K562 (cell line): ENCODE measurements around the gene PBX1. TPM values are rescaled to one million over a fixed set of nuclear protein-coding genes. Genes with fewer than 3 reads are reported as not detected.

Experiments used
- ATAC-seq: fragments of 200-7000 bp; cut with Tn5 transposase; 3 replicates; pipeline ENCODE4 v1.9.1; 2020; ENCODE audit warnings: moderate library complexity
- BruUV-seq: library from RNA; stranded (reverse); fragments of 400-500 nt; replicated peaks from 2 replicates; lab custom pipeline; 2021; lab: Mats Ljungman, UMichigan
- CTCF ChIA-PET: fragments of 300-600 bp; formaldehyde crosslinking; extraction: SDS; loops from one replicate; lab custom pipeline; 2021; ENCODE audit warnings: low intra/inter-chr PET ratio; lab: Yijun Ruan, JAX
- POLR2A ChIA-PET: fragments of 300-600, 350-650 bp; sonication (Branson Sonifier 250); formaldehyde crosslinking; extraction: SDS; loops from one replicate; lab custom pipeline; 2021; ENCODE audit warnings: antibody characterized with exemption, inconsistent platforms; lab: Yijun Ruan, JAX
- DNase-seq, 4 experiments: peaks; one replicate each; pipeline versions ENCODE4 v3.0.0 to v3.0.0-alpha.2; 2011 to 2018; ENCODE audit warnings: low spot score in 3 of 4, mixed read lengths in 3 of 4; ENCODE audit errors: extremely low read depth in 1 of 4
- FAIRE-seq: peaks from 2 replicates; lab custom pipeline; 2011; peaks lifted over from hg19 to GRCh38; lab: Jason Lieb, UNC
- H2AFZ ChIP-seq: 2 replicates; pipeline ENCODE4 v1.6.0; 2011; ENCODE audit warnings: low read depth, low read length, control low read depth, inconsistent platforms
- H3K27ac ChIP-seq: fragments of 200-600 bp; 3 replicates; pipeline ENCODE4 v1.8.0; 2011; ENCODE audit warnings: low read depth, mild to moderate bottlenecking, control low read depth, inconsistent platforms, low read length, moderate library complexity, mixed read lengths; ENCODE audit errors: extremely low read depth
- H3K27me3 ChIP-seq, 2 experiments: fragments of 300-600 bp in 1 of 2; 2 replicates in 1 of 2; 3 replicates in 1 of 2; pipeline versions ENCODE4 v1.6.0 to v1.8.0; 2011; ENCODE audit warnings: inconsistent platforms in 2 of 2, low read length in 2 of 2, mild to moderate bottlenecking in 1 of 2, mixed read lengths in 1 of 2, moderate library complexity in 1 of 2; ENCODE audit not compliant: control insufficient read depth in 2 of 2, insufficient read depth in 2 of 2
- H3K36me3 ChIP-seq: fragments of 300-600 bp; 3 replicates; pipeline ENCODE4 v1.8.0; 2011; ENCODE audit warnings: mild to moderate bottlenecking, low read length, inconsistent platforms; ENCODE audit not compliant: control insufficient read depth, insufficient read depth
- H3K4me1 ChIP-seq, 2 experiments: fragments of 200-600 bp in 1 of 2; replicated peaks in 1 of 2; 2 replicates in 1 of 2; 3 replicates in 1 of 2; pipeline versions ENCODE4 v1.5.1 to v1.8.0; 2011; ENCODE audit warnings: inconsistent platforms in 2 of 2, low read length in 2 of 2, mild to moderate bottlenecking in 1 of 2, mixed read lengths in 1 of 2, moderate library complexity in 1 of 2; ENCODE audit not compliant: control insufficient read depth in 2 of 2, insufficient read depth in 2 of 2
- H3K4me2 ChIP-seq: 2 replicates; pipeline ENCODE4 v1.6.1; 2011; ENCODE audit warnings: low read length, control low read depth, inconsistent platforms, mixed read lengths; ENCODE audit not compliant: insufficient read depth
- H3K4me3 ChIP-seq: fragments of 200-600 bp; sonication (generic), shearing (Covaris generic); 2 replicates; pipeline ENCODE4 v1.5.1; 2016; ENCODE audit warnings: control low read depth, inconsistent platforms
- H3K79me2 ChIP-seq: fragments of 200-600 bp; 3 replicates; pipeline ENCODE4 v1.8.0; 2011; ENCODE audit warnings: low read length, inconsistent platforms; ENCODE audit not compliant: control insufficient read depth, insufficient read depth
- H3K9ac ChIP-seq, 2 experiments: 2 replicates each; pipeline versions ENCODE4 v1.6.0 to v1.6.1; 2011; ENCODE audit warnings: low read depth in 2 of 2, low read length in 2 of 2, control low read depth in 1 of 2, inconsistent platforms in 1 of 2, mild to moderate bottlenecking in 1 of 2, mixed read lengths in 1 of 2; ENCODE audit not compliant: insufficient read depth in 1 of 2
- H3K9me1 ChIP-seq: one replicate; pipeline ENCODE4 v1.6.0; 2011; ENCODE audit warnings: inconsistent platforms, mild to moderate bottlenecking, low read length, moderate library complexity; ENCODE audit not compliant: control insufficient read depth, insufficient read depth
- H3K9me3 ChIP-seq: replicated peaks from 2 replicates; pipeline ENCODE4 v1.5.1; 2011; ENCODE audit warnings: low read depth, low read length, inconsistent platforms; ENCODE audit not compliant: control insufficient read depth, insufficient read depth
- H4K20me1 ChIP-seq: replicated peaks from 2 replicates; pipeline ENCODE4 v1.6.1; 2011; ENCODE audit warnings: low read length, inconsistent platforms, mixed read lengths; ENCODE audit not compliant: control insufficient read depth, insufficient read depth
- ATF4 ChIP-seq: fragments of 450-650 bp; formaldehyde crosslinking; IDR thresholded peaks from 2 replicates; pipeline ENCODE4 v1.4.0; 2022; ENCODE audit warnings: mild to moderate bottlenecking, moderate library complexity
- CBX5 ChIP-seq: IDR thresholded peaks from 2 replicates; pipeline ENCODE4 v1.6.1; 2014; ENCODE audit warnings: low read depth, borderline replicate concordance
- ETV1 ChIP-seq: fragments of 450-650 bp; conservative IDR thresholded peaks from 2 replicates; pipeline ENCODE4 v1.6.1; 2016; ENCODE audit warnings: missing genetic modification characterization, control low read depth, low read depth, missing compliant biosample characterization
- GATA2 ChIP-seq: sonication (generic); formaldehyde crosslinking; IDR thresholded peaks from 2 replicates; pipeline ENCODE4 v1.4.0; 2020; ENCODE audit warnings: mild to moderate bottlenecking, missing genetic modification reagents
- MBD2 ChIP-seq: sonication (generic); IDR thresholded peaks from 2 replicates; pipeline ENCODE4 v1.6.1; 2016; ENCODE audit warnings: low read depth, borderline replicate concordance
- RBM25 ChIP-seq: fragments of 200-400 bp; formaldehyde crosslinking; IDR thresholded peaks from 2 replicates; pipeline ENCODE4 v1.6.1; 2018; ENCODE audit warnings: low read length, low read depth, moderate library complexity; ENCODE audit not compliant: severe bottlenecking
- SRF ChIP-seq, 2 experiments: fragments of 250-450, 450-650 bp in 1 of 2; sonication (Bioruptor Pico) in 1 of 2; sonication (generic) in 1 of 2; formaldehyde crosslinking; IDR thresholded peaks; 2 replicates each; pipeline versions ENCODE4 v1.5.0 to v1.5.1; 2020 to 2022; ENCODE audit warnings: mild to moderate bottlenecking in 1 of 2, missing genetic modification reagents in 1 of 2
- STAG1 ChIP-seq: sonication (generic); formaldehyde crosslinking; IDR thresholded peaks from 2 replicates; pipeline ENCODE4 v1.5.0; 2020; ENCODE audit warnings: missing genetic modification reagents, borderline replicate concordance
- TBL1XR1 ChIP-seq, 2 experiments: IDR thresholded peaks; 2 replicates each; pipeline ENCODE4 v1.6.1; 2012; ENCODE audit warnings: improper control_type of control experiment in 2 of 2, low read length in 2 of 2, mild to moderate bottlenecking in 1 of 2
- VEZF1 ChIP-seq: fragments of 200-800 bp; sonication (Bioruptor generic); IDR thresholded peaks from 2 replicates; pipeline ENCODE4 v1.6.1; 2017; ENCODE audit warnings: missing genetic modification characterization, missing compliant biosample characterization
- WGBS: fragments of 100-300 bp; shearing (Covaris generic); methylation state at CpG from one replicate; pipeline ENCODE4 v1.1.6; 2016; ENCODE audit warnings: low coverage, mixed read lengths; ENCODE audit not compliant: insufficient coverage; ENCODE audit errors: missing lambda C conversion rate; 5-methylcytosine and 5-hydroxymethylcytosine counted together
- in situ Hi-C: fragments of 300-500 bp; cut with MboI; formaldehyde crosslinking; loops from 4 replicates; pipeline ENCODE4 v1.15.0; 2018; ENCODE audit warnings: inconsistent platforms, mixed read lengths
- intact Hi-C: fragments of 100-400 bp; cut with micrococcal nuclease; formaldehyde crosslinking; loops from 2 replicates; pipeline ENCODE4 v1.14.2; 2022
- polyA plus RNA-seq, 8 experiments: library from polyadenylated mRNA; depleted of rRNA in 4 of 8; stranded (reverse) in 5 of 8; unstranded in 3 of 8; fragments of >200 nt; fragmentation: Nextera tagmentation in 2 of 8; fragmentation: Illumina TruSeq in 1 of 8; extraction: Ambion mirVana in 2 of 8; extraction: Trizol in 1 of 8; gene quantifications; 2 replicates each; pipeline versions ENCODE4 v1.2.1 to v1.2.3, GENCODE V29; 2011 to 2014; ENCODE audit warnings: inconsistent platforms in 1 of 8, missing spikeins in 1 of 8
- total RNA-seq, 7 experiments: library from RNA; depleted of rRNA in 6 of 7; stranded (reverse); fragments of >200 nt in 6 of 7; fragmentation: Illumina TruSeq in 2 of 7; extraction: Trizol in 2 of 7; gene quantifications; 2 replicates each; pipeline versions ENCODE4 v1.2.1 to v1.2.3, GENCODE V29; 2011 to 2021; ENCODE audit warnings: low replicate concordance in 1 of 7
- TF ChIP-seq, protein P1 (sequence below): sonication (generic); formaldehyde crosslinking; IDR thresholded peaks from 2 replicates; pipeline ENCODE4 v1.8.0; 2022; ENCODE audit warnings: mild to moderate bottlenecking, missing genetic modification reagents
- TF ChIP-seq, protein P2 (sequence below), 3 experiments: IDR thresholded peaks in 2 of 3; conservative IDR thresholded peaks in 1 of 3; 2 replicates each; pipeline ENCODE4 v1.5.1; 2011 to 2012; ENCODE audit warnings: low read length in 3 of 3, mild to moderate bottlenecking in 3 of 3, control low read depth in 2 of 3, improper control_type of control experiment in 1 of 3, inconsistent platforms in 1 of 3, low read depth in 1 of 3, mixed read lengths in 1 of 3, moderate library complexity in 1 of 3; ENCODE audit not compliant: insufficient read depth in 2 of 3

The PBX1 gene
- total and polyA plus RNA-seq, 9 of the 15 experiments (the other 6 are each of a cell fraction or from before 2014, with no cell fraction given) = 0.03 to 0.62 (median 0.17) TPM

- TF ChIP-seq SRF (CRISPR knock-in tag; IDR thresholded peaks at IDR 0.05) (no peak), STAG1 (CRISPR knock-in tag) (no peak), ATF4 (CRISPR knock-in tag) (no peak)
- TF ChIP-seq, protein P1, sequence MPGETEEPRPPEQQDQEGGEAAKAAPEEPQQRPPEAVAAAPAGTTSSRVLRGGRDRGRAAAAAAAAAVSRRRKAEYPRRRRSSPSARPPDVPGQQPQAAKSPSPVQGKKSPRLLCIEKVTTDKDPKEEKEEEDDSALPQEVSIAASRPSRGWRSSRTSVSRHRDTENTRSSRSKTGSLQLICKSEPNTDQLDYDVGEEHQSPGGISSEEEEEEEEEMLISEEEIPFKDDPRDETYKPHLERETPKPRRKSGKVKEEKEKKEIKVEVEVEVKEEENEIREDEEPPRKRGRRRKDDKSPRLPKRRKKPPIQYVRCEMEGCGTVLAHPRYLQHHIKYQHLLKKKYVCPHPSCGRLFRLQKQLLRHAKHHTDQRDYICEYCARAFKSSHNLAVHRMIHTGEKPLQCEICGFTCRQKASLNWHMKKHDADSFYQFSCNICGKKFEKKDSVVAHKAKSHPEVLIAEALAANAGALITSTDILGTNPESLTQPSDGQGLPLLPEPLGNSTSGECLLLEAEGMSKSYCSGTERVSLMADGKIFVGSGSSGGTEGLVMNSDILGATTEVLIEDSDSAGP (CRISPR knock-in tag) = no peak
Measured at GRCh38 chr1:164672588-164672987, 113.6 kb downstream of the PBX1 start (continued).

- Histone ChIP-seq H2AFZ (peak overlapping the region; percentile 91), H3K4me1 (no peaks in the 10 kb centered on the region; a peak in 2 of 5 replicates), H3K9ac (no peak overlapping the region), H3K9me1 (no peaks in the 10 kb centered on the region), H3K27ac (no peak overlapping the region), H3K79me2 (no peaks in the 10 kb centered on the region), H3K27me3 (peaks cover 0 to 2% of the 10 kb centered on the region in 2 experiments; a peak in 2 of 5 replicates), H3K4me3 (no peak overlapping the region), H4K20me1 (no peaks in the 10 kb centered on the region), H3K36me3 (no peaks in the 10 kb centered on the region), H3K9me3 (no peaks in the 10 kb centered on the region), H3K4me2 (peak overlapping the region; percentile 57; the same call in 1 of the 2 replicates)
- ChIA-PET POLR2A (interaction anchor here (0.6 to 1.1 kb wide), 4 partner anchors 9 to 109 kb away, joined by 3 to 4 read pairs (median 3); no protein-coding TSS in a partner anchor), CTCF (interaction anchor here (0.6 to 2.1 kb wide), 2 partner anchors 114 to 1612 kb away, joined by 3 to 22 read pairs; no protein-coding TSS in a partner anchor)
- ATAC-seq (peak; percentile 89), DNase-seq (peak; percentile 68 to 81 (median 76)), FAIRE-seq (peak; percentile 92)
- no TSS peak for BruUV-seq
- WGBS = 17% methylated on average over 14 of the region's 14 CpGs
- intact Hi-C loops = loop anchor here (1.0 to 5.0 kb wide), 3 partner anchors 39 to 399 kb away; no protein-coding TSS in a partner anchor
- in situ Hi-C loops = no loop called here
- TF ChIP-seq GATA2 (no peak), RBM25 (no peak), CBX5 (no peak), ETV1 (no peak), TBL1XR1 (IDR thresholded peaks at IDR 0.05; ENCODE audit: low read length in 2 of 2) (no peak), VEZF1 (CRISPR knock-in tag) (no peak), MBD2 (no peak)
- TF ChIP-seq, protein P2, sequence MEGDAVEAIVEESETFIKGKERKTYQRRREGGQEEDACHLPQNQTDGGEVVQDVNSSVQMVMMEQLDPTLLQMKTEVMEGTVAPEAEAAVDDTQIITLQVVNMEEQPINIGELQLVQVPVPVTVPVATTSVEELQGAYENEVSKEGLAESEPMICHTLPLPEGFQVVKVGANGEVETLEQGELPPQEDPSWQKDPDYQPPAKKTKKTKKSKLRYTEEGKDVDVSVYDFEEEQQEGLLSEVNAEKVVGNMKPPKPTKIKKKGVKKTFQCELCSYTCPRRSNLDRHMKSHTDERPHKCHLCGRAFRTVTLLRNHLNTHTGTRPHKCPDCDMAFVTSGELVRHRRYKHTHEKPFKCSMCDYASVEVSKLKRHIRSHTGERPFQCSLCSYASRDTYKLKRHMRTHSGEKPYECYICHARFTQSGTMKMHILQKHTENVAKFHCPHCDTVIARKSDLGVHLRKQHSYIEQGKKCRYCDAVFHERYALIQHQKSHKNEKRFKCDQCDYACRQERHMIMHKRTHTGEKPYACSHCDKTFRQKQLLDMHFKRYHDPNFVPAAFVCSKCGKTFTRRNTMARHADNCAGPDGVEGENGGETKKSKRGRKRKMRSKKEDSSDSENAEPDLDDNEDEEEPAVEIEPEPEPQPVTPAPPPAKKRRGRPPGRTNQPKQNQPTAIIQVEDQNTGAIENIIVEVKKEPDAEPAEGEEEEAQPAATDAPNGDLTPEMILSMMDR (IDR thresholded peaks at IDR 0.05 in 2 of 3, conservative IDR thresholded peaks at IDR 0.05 in 1 of 3; ENCODE audit: insufficient read depth in 2 of 3, low read depth in 1 of 3, low read length in 3 of 3) = peak; percentile 63 to 93 (median 73)
Measured at GRCh38 chr1:164673584-164674214, 114.7 kb downstream of the PBX1 start.
